ENCODE results near the gene SCP2D1. TPM values are rescaled to one million over a fixed set of nuclear protein-coding genes. Genes with fewer than 3 reads are reported as not detected.

SCP2D1 gene
- total and polyA plus RNA-seq, 9 of the 15 experiments (the other 6 are each of a cell fraction or from before 2014, with no cell fraction given), result not detected

DNA sequence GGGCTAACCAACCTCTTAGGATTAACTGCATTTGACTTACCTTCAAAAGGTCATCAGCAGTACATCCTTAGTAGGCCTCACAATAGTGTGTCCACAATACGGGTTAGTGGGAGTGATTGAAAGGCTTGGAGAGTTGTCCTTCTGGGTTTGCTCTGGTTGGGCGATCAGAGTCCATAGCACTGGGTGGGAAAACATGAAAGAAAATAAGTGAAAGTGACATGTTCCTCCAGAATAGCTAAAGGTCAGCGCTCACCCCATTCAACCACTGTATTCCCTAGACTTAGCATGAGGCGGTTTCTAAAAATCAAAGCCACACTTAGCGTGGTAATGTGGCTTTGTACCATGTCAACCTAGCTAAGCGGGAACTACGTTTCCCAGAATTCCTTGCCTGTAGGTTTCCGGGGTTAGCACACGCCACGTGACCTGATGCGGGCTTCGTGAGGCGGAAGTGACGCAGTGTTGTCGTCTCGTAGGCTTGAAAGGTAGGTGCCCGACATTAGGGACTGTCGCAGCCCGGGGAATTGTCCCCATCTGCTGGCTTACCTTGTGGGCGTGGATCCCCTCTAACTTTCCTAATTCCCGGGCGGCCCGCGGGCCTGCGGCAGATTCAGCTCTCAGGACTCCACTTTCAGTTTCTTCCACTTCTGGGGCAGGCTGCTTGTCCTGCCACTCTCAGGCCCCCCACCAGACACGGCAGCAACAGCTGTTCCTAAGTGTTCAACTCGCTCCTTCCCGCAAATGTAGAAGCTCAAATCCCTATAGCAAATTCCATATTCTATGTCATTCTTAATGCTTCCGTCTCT, 19.8 kb upstream of the SCP2D1 start (continued):
- TF ChIP-seq E2F8 (IDR thresholded peaks at IDR 0.05; ENCODE audit: low read depth, partially characterized antibody) (peak; percentile 61), JUND (IDR thresholded peaks at IDR 0.05; ENCODE audit: borderline replicate concordance, low read depth, low read length) (peak; percentile 42; the same call in 1 of the 2 replicates), JUND (tag; IDR thresholded peaks at IDR 0.05; ENCODE audit: borderline replicate concordance, low read depth, low read length) (peak; percentile 51; the same call in 1 of the 3 replicates), TFE3 (CRISPR knock-in tag; IDR thresholded peaks at IDR 0.05) (peak; percentile 94), ZNF766 (CRISPR knock-in tag; conservative IDR thresholded peaks at IDR 0.05) (peak; percentile 65)
- TF ChIP-seq, protein P1, sequence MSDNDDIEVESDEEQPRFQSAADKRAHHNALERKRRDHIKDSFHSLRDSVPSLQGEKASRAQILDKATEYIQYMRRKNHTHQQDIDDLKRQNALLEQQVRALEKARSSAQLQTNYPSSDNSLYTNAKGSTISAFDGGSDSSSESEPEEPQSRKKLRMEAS (CRISPR knock-in tag; IDR thresholded peaks at IDR 0.05), result peak; percentile 39
- TF ChIP-seq, protein P2, sequence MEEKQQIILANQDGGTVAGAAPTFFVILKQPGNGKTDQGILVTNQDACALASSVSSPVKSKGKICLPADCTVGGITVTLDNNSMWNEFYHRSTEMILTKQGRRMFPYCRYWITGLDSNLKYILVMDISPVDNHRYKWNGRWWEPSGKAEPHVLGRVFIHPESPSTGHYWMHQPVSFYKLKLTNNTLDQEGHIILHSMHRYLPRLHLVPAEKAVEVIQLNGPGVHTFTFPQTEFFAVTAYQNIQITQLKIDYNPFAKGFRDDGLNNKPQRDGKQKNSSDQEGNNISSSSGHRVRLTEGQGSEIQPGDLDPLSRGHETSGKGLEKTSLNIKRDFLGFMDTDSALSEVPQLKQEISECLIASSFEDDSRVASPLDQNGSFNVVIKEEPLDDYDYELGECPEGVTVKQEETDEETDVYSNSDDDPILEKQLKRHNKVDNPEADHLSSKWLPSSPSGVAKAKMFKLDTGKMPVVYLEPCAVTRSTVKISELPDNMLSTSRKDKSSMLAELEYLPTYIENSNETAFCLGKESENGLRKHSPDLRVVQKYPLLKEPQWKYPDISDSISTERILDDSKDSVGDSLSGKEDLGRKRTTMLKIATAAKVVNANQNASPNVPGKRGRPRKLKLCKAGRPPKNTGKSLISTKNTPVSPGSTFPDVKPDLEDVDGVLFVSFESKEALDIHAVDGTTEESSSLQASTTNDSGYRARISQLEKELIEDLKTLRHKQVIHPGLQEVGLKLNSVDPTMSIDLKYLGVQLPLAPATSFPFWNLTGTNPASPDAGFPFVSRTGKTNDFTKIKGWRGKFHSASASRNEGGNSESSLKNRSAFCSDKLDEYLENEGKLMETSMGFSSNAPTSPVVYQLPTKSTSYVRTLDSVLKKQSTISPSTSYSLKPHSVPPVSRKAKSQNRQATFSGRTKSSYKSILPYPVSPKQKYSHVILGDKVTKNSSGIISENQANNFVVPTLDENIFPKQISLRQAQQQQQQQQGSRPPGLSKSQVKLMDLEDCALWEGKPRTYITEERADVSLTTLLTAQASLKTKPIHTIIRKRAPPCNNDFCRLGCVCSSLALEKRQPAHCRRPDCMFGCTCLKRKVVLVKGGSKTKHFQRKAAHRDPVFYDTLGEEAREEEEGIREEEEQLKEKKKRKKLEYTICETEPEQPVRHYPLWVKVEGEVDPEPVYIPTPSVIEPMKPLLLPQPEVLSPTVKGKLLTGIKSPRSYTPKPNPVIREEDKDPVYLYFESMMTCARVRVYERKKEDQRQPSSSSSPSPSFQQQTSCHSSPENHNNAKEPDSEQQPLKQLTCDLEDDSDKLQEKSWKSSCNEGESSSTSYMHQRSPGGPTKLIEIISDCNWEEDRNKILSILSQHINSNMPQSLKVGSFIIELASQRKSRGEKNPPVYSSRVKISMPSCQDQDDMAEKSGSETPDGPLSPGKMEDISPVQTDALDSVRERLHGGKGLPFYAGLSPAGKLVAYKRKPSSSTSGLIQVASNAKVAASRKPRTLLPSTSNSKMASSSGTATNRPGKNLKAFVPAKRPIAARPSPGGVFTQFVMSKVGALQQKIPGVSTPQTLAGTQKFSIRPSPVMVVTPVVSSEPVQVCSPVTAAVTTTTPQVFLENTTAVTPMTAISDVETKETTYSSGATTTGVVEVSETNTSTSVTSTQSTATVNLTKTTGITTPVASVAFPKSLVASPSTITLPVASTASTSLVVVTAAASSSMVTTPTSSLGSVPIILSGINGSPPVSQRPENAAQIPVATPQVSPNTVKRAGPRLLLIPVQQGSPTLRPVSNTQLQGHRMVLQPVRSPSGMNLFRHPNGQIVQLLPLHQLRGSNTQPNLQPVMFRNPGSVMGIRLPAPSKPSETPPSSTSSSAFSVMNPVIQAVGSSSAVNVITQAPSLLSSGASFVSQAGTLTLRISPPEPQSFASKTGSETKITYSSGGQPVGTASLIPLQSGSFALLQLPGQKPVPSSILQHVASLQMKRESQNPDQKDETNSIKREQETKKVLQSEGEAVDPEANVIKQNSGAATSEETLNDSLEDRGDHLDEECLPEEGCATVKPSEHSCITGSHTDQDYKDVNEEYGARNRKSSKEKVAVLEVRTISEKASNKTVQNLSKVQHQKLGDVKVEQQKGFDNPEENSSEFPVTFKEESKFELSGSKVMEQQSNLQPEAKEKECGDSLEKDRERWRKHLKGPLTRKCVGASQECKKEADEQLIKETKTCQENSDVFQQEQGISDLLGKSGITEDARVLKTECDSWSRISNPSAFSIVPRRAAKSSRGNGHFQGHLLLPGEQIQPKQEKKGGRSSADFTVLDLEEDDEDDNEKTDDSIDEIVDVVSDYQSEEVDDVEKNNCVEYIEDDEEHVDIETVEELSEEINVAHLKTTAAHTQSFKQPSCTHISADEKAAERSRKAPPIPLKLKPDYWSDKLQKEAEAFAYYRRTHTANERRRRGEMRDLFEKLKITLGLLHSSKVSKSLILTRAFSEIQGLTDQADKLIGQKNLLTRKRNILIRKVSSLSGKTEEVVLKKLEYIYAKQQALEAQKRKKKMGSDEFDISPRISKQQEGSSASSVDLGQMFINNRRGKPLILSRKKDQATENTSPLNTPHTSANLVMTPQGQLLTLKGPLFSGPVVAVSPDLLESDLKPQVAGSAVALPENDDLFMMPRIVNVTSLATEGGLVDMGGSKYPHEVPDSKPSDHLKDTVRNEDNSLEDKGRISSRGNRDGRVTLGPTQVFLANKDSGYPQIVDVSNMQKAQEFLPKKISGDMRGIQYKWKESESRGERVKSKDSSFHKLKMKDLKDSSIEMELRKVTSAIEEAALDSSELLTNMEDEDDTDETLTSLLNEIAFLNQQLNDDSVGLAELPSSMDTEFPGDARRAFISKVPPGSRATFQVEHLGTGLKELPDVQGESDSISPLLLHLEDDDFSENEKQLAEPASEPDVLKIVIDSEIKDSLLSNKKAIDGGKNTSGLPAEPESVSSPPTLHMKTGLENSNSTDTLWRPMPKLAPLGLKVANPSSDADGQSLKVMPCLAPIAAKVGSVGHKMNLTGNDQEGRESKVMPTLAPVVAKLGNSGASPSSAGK (IDR thresholded peaks at IDR 0.05), result peak; percentile 38
- TF ChIP-seq, protein P3, sequence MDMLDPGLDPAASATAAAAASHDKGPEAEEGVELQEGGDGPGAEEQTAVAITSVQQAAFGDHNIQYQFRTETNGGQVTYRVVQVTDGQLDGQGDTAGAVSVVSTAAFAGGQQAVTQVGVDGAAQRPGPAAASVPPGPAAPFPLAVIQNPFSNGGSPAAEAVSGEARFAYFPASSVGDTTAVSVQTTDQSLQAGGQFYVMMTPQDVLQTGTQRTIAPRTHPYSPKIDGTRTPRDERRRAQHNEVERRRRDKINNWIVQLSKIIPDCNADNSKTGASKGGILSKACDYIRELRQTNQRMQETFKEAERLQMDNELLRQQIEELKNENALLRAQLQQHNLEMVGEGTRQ (CRISPR knock-in tag; IDR thresholded peaks at IDR 0.05), result peak; percentile 99

Data from K562 (cell line).